ENCODE data around the gene KRTAP4-4.
"Not testable (repeated sequence)": the region's sequence is repeated elsewhere in the genome, so short reads cannot be mapped to it uniquely, and the experiment has no call there.

Gene KRTAP4-4

GRCh38 chr17:41167561-41167960 lies 7.0 kb upstream of the KRTAP4-4 start:
- TF ChIP-seq ZNF274 (IDR thresholded peaks at IDR 0.05; ENCODE audit: low read depth, low read length): no peak
- H3K4me3 ChIP-seq (ENCODE audit: low read length): no peak overlapping the region

- no peak for TF ChIP-seq ZNF274 (IDR thresholded peaks at IDR 0.05; ENCODE audit: low read depth, low read length)
- H3K4me3 ChIP-seq (ENCODE audit: low read length): no peak overlapping the region
These were observed 3.3 kb upstream of the KRTAP4-4 start for GRCh38 chr17:41163828-41164227.

DNA sequence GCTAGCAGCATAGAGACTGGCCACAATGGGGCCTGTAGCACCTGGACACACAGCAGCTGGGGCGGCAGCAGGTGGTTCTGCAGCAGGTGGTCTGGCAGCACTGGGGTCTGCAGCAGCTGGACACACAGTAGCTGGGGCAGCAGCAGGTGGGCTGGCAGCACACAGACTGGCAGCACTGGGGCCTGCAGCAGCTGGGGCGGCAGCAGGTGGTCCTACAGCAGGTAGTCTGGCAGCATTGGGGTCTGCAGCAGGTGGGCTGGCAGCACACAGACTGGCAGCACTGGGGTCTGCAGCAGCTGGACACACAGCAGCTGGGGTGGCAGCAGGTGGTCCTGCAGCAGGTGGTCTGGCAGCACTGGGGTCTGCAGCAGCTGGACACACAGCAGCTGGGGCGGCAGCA lies 358 bp downstream of the KRTAP4-4 start:
- H3K4me3 ChIP-seq (ENCODE audit: low read length): not testable (repeated sequence)

- no peak for TF ChIP-seq ZNF274 (IDR thresholded peaks at IDR 0.05; ENCODE audit: low read depth, low read length)
- no peak overlapping the region for H3K4me3 ChIP-seq (ENCODE audit: low read length)
These were observed 6.7 kb downstream of the KRTAP4-4 start for GRCh38 chr17:41153856-41154255.

GRCh38 chr17:41151525-41151924 lies 9.0 kb downstream of the KRTAP4-4 start:
- H3K4me3 ChIP-seq (ENCODE audit: low read length): no peak overlapping the region
- no peak for TF ChIP-seq ZNF274 (IDR thresholded peaks at IDR 0.05; ENCODE audit: low read depth, low read length)

- H3K4me3 ChIP-seq (ENCODE audit: low read length): no peak overlapping the region
- no peak for TF ChIP-seq ZNF274 (IDR thresholded peaks at IDR 0.05; ENCODE audit: low read depth, low read length)
These were observed 10.5 kb downstream of the KRTAP4-4 start for GRCh38 chr17:41150026-41150425.

- TF ChIP-seq ZNF274 (IDR thresholded peaks at IDR 0.05; ENCODE audit: low read depth, low read length): no peak
- no peak within 1 kb of the TSS for H3K4me3 ChIP-seq (ENCODE audit: low read length)
These were observed 10.9 kb downstream of the KRTAP4-4 start, which contains the start of gene KRTAP4-5 for GRCh38 chr17:41149652-41149985. KRTAP4-5 (minus strand) TSS chr17:41149825; CDS start chr17:41149767, 58 bp downstream.

- not testable (repeated sequence) for H3K4me3 ChIP-seq (ENCODE audit: low read length)
These were observed 11.4 kb downstream of the KRTAP4-4 start for GRCh38 chr17:41148971-41149651.

DNA sequence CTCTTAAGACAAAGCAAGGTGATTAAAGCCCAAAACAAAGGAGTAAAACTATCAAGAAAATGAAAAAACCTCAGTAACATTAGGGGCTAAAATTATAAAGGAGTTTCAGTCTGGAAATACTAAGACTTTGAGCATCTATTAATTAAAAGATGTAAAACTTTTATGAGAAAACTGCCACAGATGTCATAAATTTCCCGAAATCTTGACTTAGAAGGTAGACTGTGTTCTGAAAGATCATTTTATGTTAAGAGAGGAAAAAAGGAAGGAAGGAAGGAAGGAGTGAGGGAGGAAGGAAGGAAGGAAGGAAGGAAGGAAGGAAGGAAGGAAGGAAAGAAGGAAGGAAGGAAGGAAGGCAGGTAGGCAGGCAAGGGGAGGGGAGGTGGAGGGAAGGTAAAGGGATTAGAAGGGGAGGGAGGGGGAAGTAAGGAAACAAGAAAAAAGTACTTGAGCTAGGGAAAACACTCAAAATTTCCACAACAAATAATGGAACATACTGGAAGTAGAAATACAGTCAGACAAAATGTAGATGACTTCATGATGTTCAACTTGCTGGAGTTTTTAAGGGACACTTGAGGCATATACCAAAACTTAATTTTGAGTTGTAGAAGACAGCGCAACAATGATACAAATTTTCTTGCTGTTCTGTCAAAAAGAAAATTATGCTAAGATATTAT lies 12.9 kb downstream of the KRTAP4-4 start:
- H3K4me3 ChIP-seq (ENCODE audit: low read length): no peak overlapping the region
- TF ChIP-seq ZNF274 (IDR thresholded peaks at IDR 0.05; ENCODE audit: low read depth, low read length): no peak

DNA sequence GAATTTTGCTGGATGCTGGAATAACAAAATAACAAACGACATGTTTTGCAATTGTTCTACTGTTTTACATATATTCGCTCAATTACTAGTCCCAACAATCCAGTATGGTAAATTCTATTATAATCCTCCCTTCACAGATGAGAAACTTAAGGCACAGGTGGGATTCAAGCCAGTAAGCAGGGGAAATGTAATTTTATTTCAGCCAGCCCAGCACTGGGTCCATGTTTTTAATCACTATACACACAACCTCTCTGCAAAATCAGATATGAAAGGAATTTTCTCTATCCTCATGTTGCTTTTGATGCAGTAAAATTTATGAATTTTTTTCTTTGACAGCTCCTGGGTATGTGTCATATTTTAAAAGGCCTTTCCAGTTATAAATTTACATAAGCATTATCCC lies 15.3 kb downstream of the KRTAP4-4 start:
- no peak for TF ChIP-seq ZNF274 (IDR thresholded peaks at IDR 0.05; ENCODE audit: low read depth, low read length)
- no peak overlapping the region for H3K4me3 ChIP-seq (ENCODE audit: low read length)

DNA sequence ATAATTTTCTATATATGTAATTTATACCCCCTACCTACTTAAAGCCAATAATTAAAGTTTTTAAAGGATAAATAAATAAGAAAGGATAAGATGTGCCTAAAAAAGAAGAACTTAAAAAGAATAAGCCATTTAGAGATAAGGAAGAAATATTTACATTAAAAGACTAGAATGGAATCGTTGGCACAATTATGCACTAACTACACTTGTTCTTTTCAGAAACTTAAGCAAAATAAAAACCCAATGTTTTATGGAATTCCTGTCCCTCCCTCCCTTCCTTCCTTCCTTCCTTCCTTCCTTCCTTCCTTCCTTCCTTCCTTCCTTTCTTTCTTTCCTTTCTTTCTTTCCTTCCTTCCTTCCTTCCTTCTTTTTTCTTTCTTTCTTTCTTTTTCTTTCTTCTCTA lies 15.7 kb downstream of the KRTAP4-4 start:
- H3K4me3 ChIP-seq (ENCODE audit: low read length): no peak overlapping the region
- no peak for TF ChIP-seq ZNF274 (IDR thresholded peaks at IDR 0.05; ENCODE audit: low read depth, low read length)

- no peak for TF ChIP-seq ZNF274 (IDR thresholded peaks at IDR 0.05; ENCODE audit: low read depth, low read length)
- H3K4me3 ChIP-seq (ENCODE audit: low read length): no peak overlapping the region
These were observed 19.2 kb downstream of the KRTAP4-4 start for GRCh38 chr17:41141361-41141760.

- no peak within 1 kb of the TSS for H3K4me3 ChIP-seq (ENCODE audit: low read length)
- TF ChIP-seq ZNF274 (IDR thresholded peaks at IDR 0.05; ENCODE audit: low read depth, low read length): no peak
These were observed 20.0 kb downstream of the KRTAP4-4 start, which contains the start of gene KRTAP4-6 for GRCh38 chr17:41140360-41141131. KRTAP4-6 (minus strand) TSS chr17:41140544; CDS start chr17:41140487, 57 bp downstream.

DNA sequence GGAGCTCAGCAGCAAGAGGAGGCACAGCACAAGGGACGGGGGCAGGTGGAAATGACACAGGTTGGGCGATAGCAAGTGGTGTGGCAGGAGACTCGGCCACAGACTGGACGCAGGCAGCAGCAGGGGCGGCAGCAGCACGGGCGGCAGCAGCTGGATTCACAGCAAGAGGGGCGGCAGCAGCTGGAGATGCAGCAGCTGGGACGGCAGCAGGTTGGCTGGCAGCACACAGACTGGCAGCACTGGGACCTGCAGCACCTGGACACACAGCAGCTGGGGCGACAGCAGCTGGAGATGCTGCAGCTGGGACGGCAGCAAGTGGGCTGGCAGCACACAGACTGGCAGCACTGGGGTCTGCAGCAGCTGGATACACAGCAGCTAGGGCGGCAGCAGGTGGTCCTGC lies 20.7 kb downstream of the KRTAP4-4 start:
- H3K4me3 ChIP-seq (ENCODE audit: low read length): not testable (repeated sequence)
